MCF 10A (cell line): ENCODE results near the gene SFI1. TPM values are rescaled to one million over a fixed set of nuclear protein-coding genes. Genes with fewer than 3 reads are reported as not detected.

Source experiments
- BruUV-seq: library from RNA; stranded (reverse); fragments of 400-500 nt; replicated peaks from 2 replicates; lab custom pipeline; 2021; lab: Mats Ljungman, UMichigan
- CTCF ChIA-PET: fragments of 300-600 bp; sonication (Branson Sonifier 250); formaldehyde crosslinking; extraction: SDS; loops from one replicate; lab custom pipeline; 2021; ENCODE audit warnings: antibody characterized with exemption, inconsistent platforms; lab: Yijun Ruan, JAX
- POLR2A ChIA-PET: fragments of 300-600, 350-650 bp; sonication (Branson Sonifier 250); formaldehyde crosslinking; extraction: SDS; loops from one replicate; lab custom pipeline; 2020; ENCODE audit warnings: antibody characterized with exemption, inconsistent platforms; lab: Yijun Ruan, JAX
- DNase-seq: peaks from one replicate; pipeline ENCODE4 v3.0.0-alpha.2; 2018; ENCODE audit not compliant: unreplicated experiment
- H3K27ac Mint-ChIP-seq: one replicate; pipeline ENCODE4 v1.8.0; 2022; ENCODE audit warnings: mild to moderate bottlenecking, low read depth, mixed read lengths; ENCODE audit not compliant: unreplicated experiment
- H3K27me3 Mint-ChIP-seq: one replicate; pipeline ENCODE4 v1.8.0; 2022; ENCODE audit warnings: mixed read lengths; ENCODE audit not compliant: insufficient read depth, unreplicated experiment
- H3K36me3 Mint-ChIP-seq: one replicate; pipeline ENCODE4 v1.8.0; 2022; ENCODE audit warnings: mild to moderate bottlenecking, moderate library complexity, mixed read lengths; ENCODE audit not compliant: insufficient read depth, unreplicated experiment
- H3K4me1 Mint-ChIP-seq: one replicate; pipeline ENCODE4 v1.8.0; 2022; ENCODE audit warnings: mixed read lengths; ENCODE audit not compliant: insufficient read depth, unreplicated experiment
- H3K4me3 Mint-ChIP-seq: one replicate; pipeline ENCODE4 v1.8.0; 2022; ENCODE audit warnings: mild to moderate bottlenecking, moderate library complexity, mixed read lengths; ENCODE audit not compliant: unreplicated experiment
- H3K9me3 Mint-ChIP-seq: one replicate; pipeline ENCODE4 v1.8.0; 2022; ENCODE audit warnings: mixed read lengths; ENCODE audit not compliant: unreplicated experiment
- CTCF ChIP-seq: fragments of 200-600 bp; IDR thresholded peaks from one replicate; pipeline ENCODE4 v1.8.0; 2022; ENCODE audit warnings: antibody characterized with exemption, mild to moderate bottlenecking; ENCODE audit not compliant: unreplicated experiment
- intact Hi-C: fragments of 100-400 bp; cut with micrococcal nuclease; formaldehyde crosslinking; loops from 2 replicates; pipeline ENCODE4 v1.14.1; 2022
- total RNA-seq: library from RNA; stranded (reverse); gene quantifications from 2 replicates; pipeline ENCODE4 v1.2.3, GENCODE V29; 2022

Gene SFI1
- total RNA-seq, 1 experiment from 2014 or later: 36.2 TPM

- peaks cover 64% of the 10 kb centered on the region for H3K36me3 Mint-ChIP-seq
- intact Hi-C loops: no loop called here
- TF ChIP-seq CTCF: no peak
- ChIA-PET POLR2A (interaction anchor here (0.6 to 3.4 kb wide), 6 partner anchors 10 to 473 kb away, joined by 3 to 63 read pairs (median 4); partner anchors contain the start of gene PISD), CTCF (interaction anchor here (0.6 to 0.7 kb wide), 2 partner anchors 33 to 567 kb away, joined by 3 read pairs; no protein-coding TSS in a partner anchor)
- no peak overlapping the region for H3K27ac Mint-ChIP-seq
- peaks cover 23% of the 10 kb centered on the region for H3K4me1 Mint-ChIP-seq
- BruUV-seq: no TSS peak
- peak; percentile 86 for DNase-seq
- no peak overlapping the region for H3K4me3 Mint-ChIP-seq
- no peaks in the 10 kb centered on the region for H3K9me3 Mint-ChIP-seq
- no peaks in the 10 kb centered on the region for H3K27me3 Mint-ChIP-seq
These were observed 154.1 kb downstream of the SFI1 start for GRCh38 chr22:31650391-31650790.

DNA sequence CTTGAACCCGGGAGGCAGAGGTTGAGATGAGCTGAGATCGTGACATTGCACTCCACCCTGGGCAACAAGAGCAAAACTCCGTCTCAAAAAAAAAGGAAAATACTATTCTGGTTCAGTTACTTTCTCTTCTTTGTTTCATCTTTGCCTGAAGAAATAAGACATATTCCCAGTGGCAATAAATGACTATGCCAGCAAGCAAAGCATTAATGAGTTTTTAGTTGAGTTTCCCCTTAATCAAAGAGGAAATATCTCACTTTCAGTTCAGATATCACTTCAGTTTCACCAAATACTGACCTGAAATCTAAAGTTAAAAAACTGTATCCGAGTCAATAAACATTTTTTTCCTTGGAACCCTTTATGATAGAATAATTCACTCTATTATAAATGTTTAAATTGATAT is 155.3 kb downstream of the SFI1 start:
- Mint-ChIP-seq H3K4me1 (peaks cover 19% of the 10 kb centered on the region), H3K27me3 (no peaks in the 10 kb centered on the region), H3K4me3 (no peak overlapping the region), H3K9me3 (no peaks in the 10 kb centered on the region), H3K36me3 (peaks cover 51% of the 10 kb centered on the region), H3K27ac (no peak overlapping the region)
- DNase-seq: no peak
- TF ChIP-seq CTCF: no peak
- ChIA-PET POLR2A (interaction anchor here (1.4 to 3.4 kb wide), 2 partner anchors 9 to 32 kb away, joined by 4 to 63 read pairs; partner anchors contain the start of gene PISD), CTCF (no interaction called here)
- no TSS peak for BruUV-seq
- intact Hi-C loops: no loop called here

GRCh38 chr22:31652088-31652487 is 155.8 kb downstream of the SFI1 start:
- no peak for DNase-seq
- intact Hi-C loops: no loop called here
- BruUV-seq: no TSS peak
- POLR2A ChIA-PET: interaction anchor here (1.4 to 2.0 kb wide), 2 partner anchors 10 to 31 kb away, joined by 4 to 17 read pairs; partner anchors contain the start of gene PISD
- no peak for TF ChIP-seq CTCF
- CTCF ChIA-PET: interaction anchor here (0.9 to 1.1 kb wide), 2 partner anchors 9 to 29 kb away, joined by 3 to 4 read pairs; no protein-coding TSS in a partner anchor
- Mint-ChIP-seq H3K9me3 (no peaks in the 10 kb centered on the region), H3K4me1 (peaks cover 17% of the 10 kb centered on the region), H3K27ac (no peak overlapping the region), H3K4me3 (no peak overlapping the region), H3K27me3 (no peaks in the 10 kb centered on the region), H3K36me3 (peaks cover 47% of the 10 kb centered on the region)

GRCh38 chr22:31652911-31653684 is 156.8 kb downstream of the SFI1 start:
- intact Hi-C loops: no loop called here
- peaks cover 14% of the 10 kb centered on the region for H3K4me1 Mint-ChIP-seq
- no peaks in the 10 kb centered on the region for H3K9me3 Mint-ChIP-seq
- POLR2A ChIA-PET: interaction anchor here (0.9 to 2.0 kb wide), 2 partner anchors 9 to 293 kb away, joined by 3 to 17 read pairs; partner anchors contain the start of gene PISD
- no peak overlapping the region for H3K4me3 Mint-ChIP-seq
- no peaks in the 10 kb centered on the region for H3K27me3 Mint-ChIP-seq
- peak overlapping the region; percentile 16 for H3K27ac Mint-ChIP-seq
- peaks cover 42% of the 10 kb centered on the region for H3K36me3 Mint-ChIP-seq
- CTCF ChIA-PET: interaction anchor here (0.5 to 1.1 kb wide), 3 partner anchors 8 to 142 kb away, joined by 3 to 4 read pairs (median 3); no protein-coding TSS in a partner anchor
- no peak for DNase-seq
- no TSS peak for BruUV-seq
- TF ChIP-seq CTCF: no peak
